ENCODE data around the gene KRTAP17-1. TPM values are rescaled to one million over a fixed set of nuclear protein-coding genes. Genes with fewer than 3 reads are reported as not detected.

KRTAP17-1 gene
- polyA plus RNA-seq, 1 experiment: not detected

DNA sequence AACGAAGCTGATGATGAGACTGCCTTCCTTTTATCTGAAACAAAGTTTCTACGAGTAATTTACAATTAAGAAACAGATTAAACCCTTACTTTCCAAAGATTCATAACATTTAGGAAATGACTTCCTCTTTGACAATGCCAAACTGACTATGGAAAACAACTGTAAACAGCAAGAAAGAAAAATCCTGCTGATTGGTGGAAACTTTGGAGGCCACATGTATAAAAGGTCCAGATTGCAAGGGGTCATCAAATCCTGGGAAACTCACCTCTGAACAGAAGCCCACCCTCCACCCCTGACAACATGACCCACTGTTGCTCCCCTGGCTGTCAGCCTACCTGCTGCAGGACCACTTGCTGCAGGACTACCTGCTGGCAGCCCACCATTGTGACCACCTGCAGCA lies 50.4 kb downstream of the KRTAP17-1 start, which contains the start of gene KRTAP9-6:
KRTAP9-6 (plus strand) TSS at position 301 of the 400 bp plus-strand sequence; CDS start at position 301, 0 bp downstream.
- ChIA-PET POLR2A (no interaction called here), CTCF (no interaction called here)
- TF ChIP-seq, protein P1, sequence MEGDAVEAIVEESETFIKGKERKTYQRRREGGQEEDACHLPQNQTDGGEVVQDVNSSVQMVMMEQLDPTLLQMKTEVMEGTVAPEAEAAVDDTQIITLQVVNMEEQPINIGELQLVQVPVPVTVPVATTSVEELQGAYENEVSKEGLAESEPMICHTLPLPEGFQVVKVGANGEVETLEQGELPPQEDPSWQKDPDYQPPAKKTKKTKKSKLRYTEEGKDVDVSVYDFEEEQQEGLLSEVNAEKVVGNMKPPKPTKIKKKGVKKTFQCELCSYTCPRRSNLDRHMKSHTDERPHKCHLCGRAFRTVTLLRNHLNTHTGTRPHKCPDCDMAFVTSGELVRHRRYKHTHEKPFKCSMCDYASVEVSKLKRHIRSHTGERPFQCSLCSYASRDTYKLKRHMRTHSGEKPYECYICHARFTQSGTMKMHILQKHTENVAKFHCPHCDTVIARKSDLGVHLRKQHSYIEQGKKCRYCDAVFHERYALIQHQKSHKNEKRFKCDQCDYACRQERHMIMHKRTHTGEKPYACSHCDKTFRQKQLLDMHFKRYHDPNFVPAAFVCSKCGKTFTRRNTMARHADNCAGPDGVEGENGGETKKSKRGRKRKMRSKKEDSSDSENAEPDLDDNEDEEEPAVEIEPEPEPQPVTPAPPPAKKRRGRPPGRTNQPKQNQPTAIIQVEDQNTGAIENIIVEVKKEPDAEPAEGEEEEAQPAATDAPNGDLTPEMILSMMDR (IDR thresholded peaks at IDR 0.05; ENCODE audit: low read depth, low read length): no peak
- Histone ChIP-seq H3K27ac (ENCODE audit: low read depth, low read length) (no peak within 1 kb of the TSS), H3K9me3 (ENCODE audit: control insufficient read depth, insufficient read depth, low read length) (no peaks in the 10 kb centered on the region), H3K27me3 (ENCODE audit: control insufficient read depth, insufficient read depth, low read length) (peaks cover 10% of the 10 kb centered on the region), H3K4me3 (ENCODE audit: low read depth, low read length) (no peak within 1 kb of the TSS)
- no peak for DNase-seq (ENCODE audit: low read depth, low spot score)

Small RNA genes within 50 kb of the gene (small RNA-seq; reads per million reads assigned to genes)
- gene KRTAP9-10P (ENCODE audit: insufficient read length, low read depth): not detected

Other genes with a start within 250 kb of the KRTAP17-1 start
- gene KRTAP2-4, start 249.8 kb downstream of the KRTAP17-1 start, polyA plus RNA-seq (2011; rRNA removed): not detected in 2 replicates
- not detected in 2 replicates for gene KRTAP4-7, start 231.6 kb downstream of the KRTAP17-1 start, polyA plus RNA-seq (2011; rRNA removed)
- gene KRTAP4-8, start 217.6 kb downstream of the KRTAP17-1 start, polyA plus RNA-seq (2011; rRNA removed): not detected in 2 replicates
- not detected in 2 replicates for gene KRTAP4-16, start 213.5 kb downstream of the KRTAP17-1 start, polyA plus RNA-seq (2011; rRNA removed)
- not detected in 2 replicates for gene KRTAP4-9, start 210.3 kb downstream of the KRTAP17-1 start, polyA plus RNA-seq (2011; rRNA removed)
- gene KRTAP4-11, start 197.3 kb downstream of the KRTAP17-1 start, polyA plus RNA-seq (2011; rRNA removed): not detected in 2 replicates
- gene KRTAP4-12, start 191.5 kb downstream of the KRTAP17-1 start, polyA plus RNA-seq (2011; rRNA removed): not detected in 2 replicates
- not detected in 2 replicates for gene KRTAP4-6, start 175.2 kb downstream of the KRTAP17-1 start, polyA plus RNA-seq (2011; rRNA removed)
- not detected in 2 replicates for gene KRTAP4-5, start 165.9 kb downstream of the KRTAP17-1 start, polyA plus RNA-seq (2011; rRNA removed)
- not detected in 2 replicates for gene KRTAP4-4, start 155.0 kb downstream of the KRTAP17-1 start, polyA plus RNA-seq (2011; rRNA removed)
- gene KRTAP4-3, start 147.5 kb downstream of the KRTAP17-1 start, polyA plus RNA-seq (2011; rRNA removed): not detected in 2 replicates
- gene KRTAP4-2, start 137.5 kb downstream of the KRTAP17-1 start, polyA plus RNA-seq (2011; rRNA removed): not detected in 2 replicates
- gene KRTAP4-1, start 130.8 kb downstream of the KRTAP17-1 start, polyA plus RNA-seq (2011; rRNA removed): not detected in 2 replicates
- gene KRTAP9-1, start 125.8 kb downstream of the KRTAP17-1 start, polyA plus RNA-seq (2011; rRNA removed): not detected in 2 replicates
- gene KRTAP9-2, start 89.1 kb downstream of the KRTAP17-1 start, polyA plus RNA-seq (2011; rRNA removed): not detected in 2 replicates
- gene KRTAP9-3, start 83.3 kb downstream of the KRTAP17-1 start, polyA plus RNA-seq (2011; rRNA removed): not detected in 2 replicates
- gene KRTAP9-8, start 77.7 kb downstream of the KRTAP17-1 start, polyA plus RNA-seq (2011; rRNA removed): not detected in 2 replicates
- not detected in 2 replicates for gene KRTAP9-4, start 66.0 kb downstream of the KRTAP17-1 start, polyA plus RNA-seq (2011; rRNA removed)
- not detected in 2 replicates for gene KRTAP9-9, start 60.3 kb downstream of the KRTAP17-1 start, polyA plus RNA-seq (2011; rRNA removed)
- gene KRTAP9-6, start 50.3 kb downstream of the KRTAP17-1 start, polyA plus RNA-seq (2011; rRNA removed): not detected in 2 replicates
- gene KRTAP9-7, start 40.0 kb downstream of the KRTAP17-1 start, polyA plus RNA-seq (2011; rRNA removed): not detected in 2 replicates
- gene KRTAP29-1, start 12.9 kb downstream of the KRTAP17-1 start, polyA plus RNA-seq (2011; rRNA removed): not detected in 2 replicates
- gene KRTAP16-1, start 6.4 kb downstream of the KRTAP17-1 start, polyA plus RNA-seq (2011; rRNA removed): not detected in 2 replicates
- not detected in 2 replicates for gene KRT33A, start 35.1 kb upstream of the KRTAP17-1 start, polyA plus RNA-seq (2011; rRNA removed)
- 0.07 TPM in 1 of 2 replicates, not detected in the other for gene KRT33B, start 54.1 kb upstream of the KRTAP17-1 start, polyA plus RNA-seq (2011; rRNA removed)
- gene KRT34, start 66.6 kb upstream of the KRTAP17-1 start, polyA plus RNA-seq (2011; rRNA removed): 0.27 and 0.29 TPM in 2 replicates
- not detected in 2 replicates for gene KRT31, start 81.9 kb upstream of the KRTAP17-1 start, polyA plus RNA-seq (2011; rRNA removed)
- gene KRT37, start 108.9 kb upstream of the KRTAP17-1 start, polyA plus RNA-seq (2011; rRNA removed): not detected in 2 replicates
- 0.11 and 0.17 TPM in 2 replicates for gene KRT38, start 125.3 kb upstream of the KRTAP17-1 start, polyA plus RNA-seq (2011; rRNA removed)
- 0.09 and 0.14 TPM in 2 replicates for gene KRT32, start 151.7 kb upstream of the KRTAP17-1 start, polyA plus RNA-seq (2011; rRNA removed)
- not detected in 2 replicates for gene KRT35, start 165.4 kb upstream of the KRTAP17-1 start, polyA plus RNA-seq (2011; rRNA removed)
- gene KRT36, start 174.2 kb upstream of the KRTAP17-1 start, polyA plus RNA-seq (2011; rRNA removed): not detected in 2 replicates
- gene KRT13, start 189.9 kb upstream of the KRTAP17-1 start, polyA plus RNA-seq (2011; rRNA removed): 0.05 TPM in 1 of 2 replicates, not detected in the other
- gene KRT15, start 203.2 kb upstream of the KRTAP17-1 start, polyA plus RNA-seq (2011; rRNA removed): 1.4 and 1.8 TPM in 2 replicates
- 19.7 and 27.6 TPM in 2 replicates for gene KRT19, start 212.6 kb upstream of the KRTAP17-1 start, polyA plus RNA-seq (2011; rRNA removed)

Data from AG04450 (cell line).